HK-2 (cell line): ENCODE results near the gene PCCA.
"Not testable (repeated sequence)": the region's sequence is repeated elsewhere in the genome, so short reads cannot be mapped to it uniquely, and the experiment has no call there.

Source experiments
- DNase-seq: peaks from one replicate; pipeline ENCODE4 v3.0.0-alpha.2; 2018; ENCODE audit not compliant: unreplicated experiment

The PCCA gene

GRCh38 chr13:100541897-100542825 lies 453.3 kb downstream of the PCCA start:
- no peak for DNase-seq

- DNase-seq, result no peak
Observed at GRCh38 chr13:100542826-100543156, 453.9 kb downstream of the PCCA start.

- DNase-seq, result no peak
Observed at GRCh38 chr13:100543872-100544602, 455.1 kb downstream of the PCCA start.

- peak; percentile 26 for DNase-seq
Observed at GRCh38 chr13:100544866-100545683, 456.2 kb downstream of the PCCA start.

- DNase-seq, result no peak
Observed at GRCh38 chr13:100545684-100546061, 456.8 kb downstream of the PCCA start.

DNA sequence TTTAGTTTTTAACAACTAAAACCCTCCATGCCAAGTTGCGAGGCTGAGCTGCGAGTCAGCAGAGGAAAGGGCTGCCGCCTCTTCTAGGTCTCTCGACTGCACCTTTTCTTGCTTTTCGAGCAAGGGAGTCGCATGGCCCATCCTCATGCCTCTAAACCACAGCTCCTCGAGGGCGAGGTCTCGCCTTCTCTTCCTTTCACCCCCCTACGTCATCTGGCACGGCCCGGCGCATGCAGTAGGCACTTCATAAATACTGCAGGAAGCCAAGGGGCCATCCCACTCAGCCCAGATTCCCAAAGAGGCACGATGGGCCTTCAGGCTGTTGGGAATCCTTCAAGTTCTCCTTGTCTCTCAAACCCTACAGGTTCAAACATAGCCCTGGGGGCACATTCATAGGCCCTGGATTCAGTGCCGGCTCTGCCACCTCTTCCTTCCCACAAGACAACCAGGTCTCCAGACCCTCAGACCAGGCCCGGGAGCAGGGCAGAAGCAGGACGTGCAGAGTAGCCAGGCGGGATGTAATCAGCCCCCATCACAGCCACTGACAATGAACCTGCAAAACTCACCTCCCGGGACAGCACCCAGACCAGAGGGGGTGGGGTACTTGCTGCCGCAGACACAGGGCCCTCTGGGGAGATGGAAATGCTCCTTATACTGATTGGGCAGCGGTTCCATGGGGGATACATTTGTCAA lies 458.0 kb downstream of the PCCA start:
- no peak for DNase-seq

DNA sequence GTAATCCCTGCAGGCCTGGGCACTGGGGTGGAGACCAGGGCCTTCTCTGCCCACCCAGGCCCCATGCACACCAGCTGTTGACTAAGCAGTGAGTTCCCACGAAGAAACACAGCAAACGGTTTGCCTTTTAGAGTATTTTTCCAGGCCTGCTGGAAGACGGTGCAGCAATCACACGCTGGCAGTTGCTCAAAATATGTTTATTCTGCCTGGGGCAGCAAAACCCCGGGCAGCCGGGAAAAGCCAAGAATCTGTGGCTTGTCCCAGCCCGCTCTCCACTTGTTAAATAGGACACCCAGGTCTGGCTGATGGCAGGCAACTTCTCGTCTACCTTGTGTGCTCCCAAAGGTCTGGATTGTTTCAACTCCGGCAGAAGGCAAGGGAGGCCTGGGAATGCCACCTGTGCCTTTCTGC lies 458.9 kb downstream of the PCCA start:
- no peak for DNase-seq

DNA sequence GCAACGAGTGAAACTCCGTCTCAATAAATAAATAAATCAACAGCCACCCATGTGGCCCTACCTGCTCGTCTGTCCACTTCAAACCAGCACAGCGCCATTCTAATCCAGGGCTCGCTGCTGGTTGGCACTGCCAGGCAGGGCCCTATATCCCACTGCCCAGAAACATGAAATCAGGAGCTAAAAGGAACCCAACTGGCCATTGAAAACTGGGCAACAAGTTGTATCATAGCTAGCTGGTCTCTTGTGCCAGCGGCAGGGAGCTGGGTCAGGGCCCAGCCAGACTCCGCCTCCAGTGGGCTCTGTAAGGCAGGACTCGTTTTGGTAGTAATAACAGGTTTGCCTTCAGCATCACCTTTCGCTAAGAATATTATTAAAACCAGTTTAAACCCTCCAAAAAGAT lies 460.4 kb downstream of the PCCA start:
- DNase-seq, result no peak

- DNase-seq, result no peak
Observed at GRCh38 chr13:100552755-100553154, 463.9 kb downstream of the PCCA start.

DNA sequence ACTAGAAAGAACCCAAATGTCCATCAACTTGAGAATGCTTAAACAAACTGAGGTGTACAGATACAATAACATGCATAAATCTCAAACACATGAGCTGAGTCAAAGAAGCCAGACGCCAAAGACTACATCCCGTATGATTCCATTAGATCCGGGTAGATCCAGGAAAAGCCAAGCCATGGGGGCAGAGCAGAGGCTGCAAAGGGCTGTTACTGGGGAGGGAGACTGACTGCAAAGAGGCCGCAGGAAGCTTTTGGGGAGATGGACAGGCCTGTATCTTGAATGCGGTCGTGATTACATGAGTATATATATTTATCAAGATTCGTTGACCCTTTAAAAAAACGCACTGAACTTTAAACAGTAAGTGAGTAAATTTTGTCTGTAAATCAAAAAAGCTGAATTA lies 471.0 kb downstream of the PCCA start:
- no peak for DNase-seq

- DNase-seq, result no peak
Observed at GRCh38 chr13:100560498-100561157, 471.7 kb downstream of the PCCA start.

GRCh38 chr13:100561158-100561499 lies 472.2 kb downstream of the PCCA start:
- DNase-seq, result no peak

DNA sequence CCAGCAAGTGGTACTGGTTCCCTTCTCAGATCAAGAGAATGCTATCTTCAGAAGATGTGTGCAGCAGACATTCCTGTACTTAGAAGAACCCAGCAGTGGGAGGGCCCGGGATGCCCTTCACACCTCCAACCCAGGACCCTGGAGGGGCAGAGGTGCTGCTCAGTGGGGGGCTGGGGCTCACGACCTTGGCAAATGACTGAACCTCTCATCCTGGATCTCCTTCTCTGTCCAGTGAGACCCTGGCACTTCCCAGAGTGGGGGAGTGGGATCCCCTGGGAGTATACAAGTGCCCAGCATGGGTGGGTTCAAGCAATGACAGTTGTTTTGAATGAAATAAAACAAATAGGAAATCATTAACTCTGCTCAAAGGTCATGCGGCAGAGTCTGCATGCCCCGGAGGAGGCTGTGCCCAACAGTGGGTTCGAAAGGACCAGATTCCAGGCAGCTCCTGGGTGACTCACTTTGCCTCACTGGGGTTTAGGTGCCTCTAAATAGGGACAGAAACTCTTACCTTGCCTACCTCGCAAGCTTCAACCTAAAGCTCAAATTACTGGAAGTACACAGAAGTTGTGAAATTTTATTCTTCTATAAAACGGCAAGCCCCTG lies 472.8 kb downstream of the PCCA start:
- DNase-seq, result no peak

- no peak for DNase-seq
Observed at GRCh38 chr13:100563779-100564178, 474.9 kb downstream of the PCCA start.

DNA sequence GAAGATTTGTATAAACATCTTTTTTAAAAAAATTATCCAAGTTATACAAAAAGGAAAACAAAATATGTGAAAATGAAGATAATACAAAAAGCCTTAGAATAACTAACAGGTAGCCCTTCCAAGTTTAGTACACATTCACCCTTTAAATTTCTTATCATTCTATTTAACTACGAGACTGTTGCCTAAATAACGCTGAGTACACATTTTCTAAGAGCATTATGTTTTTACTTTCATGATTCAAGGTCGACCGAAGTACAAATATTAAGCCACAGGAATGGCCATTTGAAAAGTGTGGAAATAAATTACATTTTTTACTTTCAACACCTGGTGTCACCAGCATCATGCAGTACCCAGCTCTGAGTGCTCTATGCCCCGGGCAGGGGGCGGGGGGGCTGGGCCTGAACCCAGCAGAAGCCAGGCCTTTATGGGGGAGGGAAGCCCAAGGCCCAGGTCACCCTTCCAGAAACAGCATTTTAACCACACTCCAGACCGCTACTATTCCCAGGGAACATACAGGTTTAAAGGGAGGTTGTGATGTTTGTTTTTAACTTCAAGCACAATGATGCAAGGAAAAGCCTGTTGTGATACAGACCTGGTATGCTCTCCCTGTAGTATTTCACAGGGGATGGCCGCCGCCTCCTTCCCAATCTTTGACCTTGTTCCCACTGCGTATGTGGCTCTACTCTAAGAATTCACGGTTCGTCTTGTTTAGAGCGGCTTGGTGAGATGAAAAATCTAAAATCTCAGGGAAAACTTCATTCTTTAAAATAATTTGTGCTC lies 475.7 kb downstream of the PCCA start:
- no peak for DNase-seq

DNA sequence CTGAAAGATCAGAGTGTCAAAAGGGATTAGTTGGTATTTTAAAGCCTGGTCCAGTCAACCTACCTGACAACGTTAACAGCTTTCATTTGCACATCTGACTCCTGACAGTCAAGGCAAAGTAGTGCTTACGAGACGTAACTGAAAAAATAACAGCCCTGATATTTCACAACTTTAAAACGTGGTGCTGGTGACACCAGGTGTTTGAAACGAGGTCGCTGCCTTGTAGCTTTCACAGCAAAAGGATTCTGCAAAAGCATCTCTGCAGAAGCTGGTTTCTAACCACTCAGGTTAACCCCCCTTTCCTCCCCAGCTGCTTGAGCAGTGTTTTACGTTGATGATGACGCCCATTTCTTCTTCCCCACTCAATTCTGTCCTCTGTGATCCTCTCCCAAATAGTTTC lies 476.4 kb downstream of the PCCA start:
- no peak for DNase-seq

- no peak for DNase-seq
Observed at GRCh38 chr13:100566543-100566942, 477.6 kb downstream of the PCCA start.

GRCh38 chr13:100573121-100573520 lies 484.2 kb downstream of the PCCA start:
- DNase-seq, result peak; percentile 51

- DNase-seq, result not testable (repeated sequence)
Observed at GRCh38 chr13:100577239-100577638, 488.3 kb downstream of the PCCA start.
